Astrocyte (in vitro differentiated cells and primary cell): ENCODE data around the gene PAFAH2. TPM values are rescaled to one million over a fixed set of nuclear protein-coding genes. Genes with fewer than 3 reads are reported as not detected.

Experiments
- DNase-seq: peaks from one replicate; pipeline ENCODE4 v3.0.0-alpha.2; 2010; ENCODE audit warnings: low read depth
- FAIRE-seq: peaks from 2 replicates; lab custom pipeline; 2011; peaks lifted over from hg19 to GRCh38; lab: Jason Lieb, UNC
- H2AFZ ChIP-seq: 2 replicates; pipeline ENCODE4 v1.6.0; 2012; ENCODE audit warnings: low read depth, low read length, inconsistent platforms
- H3K27ac ChIP-seq: 2 replicates; pipeline ENCODE4 v1.5.1; 2011; ENCODE audit warnings: low read depth, low read length, inconsistent platforms
- H3K27me3 ChIP-seq: 2 replicates; pipeline ENCODE4 v1.6.0; 2011; ENCODE audit warnings: low read length, inconsistent platforms; ENCODE audit not compliant: insufficient read depth
- H3K36me3 ChIP-seq: 2 replicates; pipeline ENCODE4 v1.5.1; 2011; ENCODE audit warnings: low read length, inconsistent platforms; ENCODE audit not compliant: insufficient read depth
- H3K4me1 ChIP-seq: 2 replicates; pipeline ENCODE4 v1.5.1; 2011; ENCODE audit warnings: low read length, inconsistent platforms; ENCODE audit not compliant: insufficient read depth
- H3K4me2 ChIP-seq: 2 replicates; pipeline ENCODE4 v1.6.0; 2012; ENCODE audit warnings: low read length, inconsistent platforms
- H3K4me3 ChIP-seq: 2 replicates; pipeline ENCODE4 v1.5.1; 2011; ENCODE audit warnings: low read depth, mild to moderate bottlenecking, low read length, inconsistent platforms; ENCODE audit not compliant: insufficient read depth
- H3K79me2 ChIP-seq: 2 replicates; pipeline ENCODE4 v1.6.0; 2012; ENCODE audit warnings: mild to moderate bottlenecking, low read length, inconsistent platforms; ENCODE audit not compliant: insufficient read depth
- H3K9ac ChIP-seq: 2 replicates; pipeline ENCODE4 v1.6.0; 2012; ENCODE audit warnings: mild to moderate bottlenecking, low read length, inconsistent platforms
- H3K9me3 ChIP-seq: 2 replicates; pipeline ENCODE4 v1.5.1; 2012; ENCODE audit warnings: low read depth, mild to moderate bottlenecking, low read length, inconsistent platforms; ENCODE audit not compliant: insufficient read depth
- H4K20me1 ChIP-seq: 2 replicates; pipeline ENCODE4 v1.6.0; 2012; ENCODE audit warnings: low read length, inconsistent platforms; ENCODE audit not compliant: insufficient read depth
- H3K27ac Mint-ChIP-seq: one replicate; pipeline ENCODE4 v1.8.0; 2021; ENCODE audit warnings: mild to moderate bottlenecking, mixed read lengths; ENCODE audit not compliant: unreplicated experiment
- H3K27me3 Mint-ChIP-seq: one replicate; pipeline ENCODE4 v1.8.0; 2021; ENCODE audit warnings: low read depth, mixed read lengths; ENCODE audit not compliant: unreplicated experiment
- H3K36me3 Mint-ChIP-seq: one replicate; pipeline ENCODE4 v1.8.0; 2021; ENCODE audit warnings: low read depth, mixed read lengths; ENCODE audit not compliant: unreplicated experiment
- H3K4me1 Mint-ChIP-seq: one replicate; pipeline ENCODE4 v1.8.0; 2021; ENCODE audit warnings: low read depth, mixed read lengths; ENCODE audit not compliant: unreplicated experiment
- H3K4me3 Mint-ChIP-seq: one replicate; pipeline ENCODE4 v1.8.0; 2021; ENCODE audit warnings: mild to moderate bottlenecking, moderate library complexity, mixed read lengths; ENCODE audit not compliant: unreplicated experiment
- H3K9me3 Mint-ChIP-seq: one replicate; pipeline ENCODE4 v1.8.0; 2021; ENCODE audit warnings: mild to moderate bottlenecking, mixed read lengths; ENCODE audit not compliant: unreplicated experiment
- EZH2 ChIP-seq: IDR thresholded peaks from 2 replicates; pipeline ENCODE4 v1.6.1; 2012; ENCODE audit warnings: mild to moderate bottlenecking, low read length, inconsistent platforms; ENCODE audit not compliant: insufficient read depth
- total RNA-seq: library from RNA; stranded (reverse); gene quantifications from 2 replicates; pipeline ENCODE4 v1.2.1, GENCODE V29; 2021
- TF ChIP-seq, protein P1 (sequence below): IDR thresholded peaks from 2 replicates; pipeline ENCODE4 v1.5.1; 2011; ENCODE audit warnings: low read depth, mild to moderate bottlenecking, inconsistent platforms, low read length, moderate library complexity; ENCODE audit not compliant: insufficient read depth

The PAFAH2 gene
- total RNA-seq, 1 donor from 2014 or later: 14.1 TPM

DNA sequence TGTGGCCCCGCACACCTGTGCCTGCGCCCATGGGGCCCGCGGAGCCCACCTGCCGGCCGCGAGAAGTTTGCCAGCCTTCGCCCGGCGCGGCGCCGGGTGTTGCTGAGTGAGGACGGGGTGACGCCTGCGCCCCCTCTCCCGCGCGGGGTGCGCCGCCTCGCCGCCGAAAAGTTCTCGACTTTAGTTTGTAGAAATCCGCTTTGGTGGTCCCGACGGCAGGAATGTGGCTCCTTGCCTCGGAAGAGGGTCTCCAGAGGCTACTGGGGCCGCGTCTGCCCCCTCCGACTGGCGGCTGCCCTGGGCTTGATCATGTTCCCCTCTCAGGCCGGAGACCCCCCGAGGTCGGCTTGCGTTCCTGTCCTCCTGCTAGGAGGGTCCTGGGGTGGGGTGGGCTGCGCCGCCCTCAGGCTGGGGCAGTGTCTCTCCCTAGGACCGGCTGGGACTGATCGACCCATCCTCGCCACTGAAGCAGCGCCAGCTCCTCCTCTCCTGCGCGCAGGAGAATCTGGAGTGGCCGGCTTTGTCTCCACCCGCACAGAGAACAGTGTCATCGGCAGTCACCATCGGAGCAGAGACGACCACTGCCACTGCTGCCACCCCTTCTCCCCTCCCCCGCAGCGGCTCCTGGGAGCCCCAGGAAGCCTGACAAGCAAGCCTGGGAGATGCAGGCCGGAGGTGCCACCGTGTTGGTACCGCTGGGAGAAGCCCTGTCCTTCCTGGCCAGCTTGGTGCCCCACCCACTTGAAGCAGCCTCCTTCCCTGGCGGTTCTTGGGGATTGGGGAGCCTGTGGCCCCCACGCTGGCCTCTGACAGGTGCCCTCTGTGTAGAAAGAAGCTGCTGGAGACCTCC, 48.6 kb upstream of the PAFAH2 start:
- H3K4me3 ChIP-seq: no peak overlapping the region
- H3K4me3 Mint-ChIP-seq: no peak overlapping the region
- no peaks in the 10 kb centered on the region for H3K9me3 ChIP-seq

DNA sequence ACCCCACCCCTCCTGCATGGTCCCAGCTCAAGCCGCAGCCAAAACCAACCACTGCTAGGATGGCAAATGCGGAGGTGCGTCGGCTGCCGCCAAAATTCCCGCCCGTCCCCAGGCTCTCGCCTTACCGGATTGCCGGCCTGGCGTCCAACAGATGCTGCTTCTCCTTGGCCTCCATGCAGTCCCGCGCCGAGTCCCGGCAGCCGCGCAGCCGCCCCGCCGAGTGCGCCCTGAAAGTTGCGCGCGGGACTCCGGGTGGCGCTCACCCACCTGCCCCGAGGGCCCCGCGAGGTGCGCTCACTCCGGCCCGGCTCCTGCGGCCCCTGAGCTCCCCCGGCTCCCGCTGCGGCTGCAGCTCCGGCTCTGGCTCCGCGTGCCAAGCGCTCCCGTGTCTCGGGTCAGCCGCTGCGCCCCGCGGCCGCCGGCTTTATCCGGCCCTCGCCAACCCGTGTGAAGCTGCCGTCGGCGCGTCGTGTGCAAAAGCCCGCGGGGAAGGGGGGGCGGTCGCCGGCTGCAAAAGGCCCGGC, 47.9 kb upstream of the PAFAH2 start, which contains the start of gene SLC30A2:
Gene SLC30A2 (minus strand): TSS at position 397 of the 524 bp plus-strand sequence. CDS start 222 bp downstream, at position 175.
- Histone ChIP-seq H3K27ac (no peak within 1 kb of the TSS), H3K4me3 (no peak within 1 kb of the TSS), H3K9ac (no peak within 1 kb of the TSS), H3K4me1 (peaks cover 2% of the 10 kb centered on the region), H4K20me1 (no peaks in the 10 kb centered on the region), H2AFZ (no peak within 1 kb of the TSS), H3K27me3 (peaks cover 67% of the 10 kb centered on the region), H3K4me2 (peak within 1 kb of the TSS; percentile 30), H3K79me2 (no peaks in the 10 kb centered on the region), H3K9me3 (no peaks in the 10 kb centered on the region), H3K36me3 (no peaks in the 10 kb centered on the region)
- FAIRE-seq (no peak), DNase-seq (no peak)
- H3K27me3 Mint-ChIP-seq: peaks cover 79% of the 10 kb centered on the region
- H3K4me1 Mint-ChIP-seq: peaks cover 3% of the 10 kb centered on the region
- peak; percentile 97 for TF ChIP-seq EZH2
- TF ChIP-seq, protein P1, sequence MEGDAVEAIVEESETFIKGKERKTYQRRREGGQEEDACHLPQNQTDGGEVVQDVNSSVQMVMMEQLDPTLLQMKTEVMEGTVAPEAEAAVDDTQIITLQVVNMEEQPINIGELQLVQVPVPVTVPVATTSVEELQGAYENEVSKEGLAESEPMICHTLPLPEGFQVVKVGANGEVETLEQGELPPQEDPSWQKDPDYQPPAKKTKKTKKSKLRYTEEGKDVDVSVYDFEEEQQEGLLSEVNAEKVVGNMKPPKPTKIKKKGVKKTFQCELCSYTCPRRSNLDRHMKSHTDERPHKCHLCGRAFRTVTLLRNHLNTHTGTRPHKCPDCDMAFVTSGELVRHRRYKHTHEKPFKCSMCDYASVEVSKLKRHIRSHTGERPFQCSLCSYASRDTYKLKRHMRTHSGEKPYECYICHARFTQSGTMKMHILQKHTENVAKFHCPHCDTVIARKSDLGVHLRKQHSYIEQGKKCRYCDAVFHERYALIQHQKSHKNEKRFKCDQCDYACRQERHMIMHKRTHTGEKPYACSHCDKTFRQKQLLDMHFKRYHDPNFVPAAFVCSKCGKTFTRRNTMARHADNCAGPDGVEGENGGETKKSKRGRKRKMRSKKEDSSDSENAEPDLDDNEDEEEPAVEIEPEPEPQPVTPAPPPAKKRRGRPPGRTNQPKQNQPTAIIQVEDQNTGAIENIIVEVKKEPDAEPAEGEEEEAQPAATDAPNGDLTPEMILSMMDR: no peak
- H3K36me3 Mint-ChIP-seq: peaks cover 3% of the 10 kb centered on the region
- no peak within 1 kb of the TSS for H3K27ac Mint-ChIP-seq
- peaks cover 3% of the 10 kb centered on the region for H3K9me3 Mint-ChIP-seq
- no peak within 1 kb of the TSS for H3K4me3 Mint-ChIP-seq

More for the DNA sequence above, 48.6 kb upstream of the PAFAH2 start:
- Histone ChIP-seq H4K20me1 (no peaks in the 10 kb centered on the region), H2AFZ (no peak overlapping the region), H3K27me3 (peaks cover 73% of the 10 kb centered on the region), H3K9ac (no peak overlapping the region), H3K4me2 (peak overlapping the region; percentile 30), H3K79me2 (no peaks in the 10 kb centered on the region), H3K36me3 (no peaks in the 10 kb centered on the region), H3K27ac (no peak overlapping the region), H3K4me1 (peaks cover 2% of the 10 kb centered on the region)
- peaks cover 3% of the 10 kb centered on the region for H3K4me1 Mint-ChIP-seq
- DNase-seq (no peak), FAIRE-seq (no peak)
- H3K9me3 Mint-ChIP-seq: peaks cover 3% of the 10 kb centered on the region
- peaks cover 3% of the 10 kb centered on the region for H3K36me3 Mint-ChIP-seq
- peak; percentile 73 for TF ChIP-seq EZH2
- TF ChIP-seq, protein P1: no peak
- H3K27me3 Mint-ChIP-seq: peaks cover 81% of the 10 kb centered on the region
- H3K27ac Mint-ChIP-seq: no peak overlapping the region
